Cerebellar cortex (tissue), 1 donor: ENCODE results near the gene DBH.

Experiments
- DNase-seq: peaks from one replicate; pipeline ENCODE4 v3.0.0-alpha.2; 2015; ENCODE audit warnings: low spot score

DBH gene

DNA sequence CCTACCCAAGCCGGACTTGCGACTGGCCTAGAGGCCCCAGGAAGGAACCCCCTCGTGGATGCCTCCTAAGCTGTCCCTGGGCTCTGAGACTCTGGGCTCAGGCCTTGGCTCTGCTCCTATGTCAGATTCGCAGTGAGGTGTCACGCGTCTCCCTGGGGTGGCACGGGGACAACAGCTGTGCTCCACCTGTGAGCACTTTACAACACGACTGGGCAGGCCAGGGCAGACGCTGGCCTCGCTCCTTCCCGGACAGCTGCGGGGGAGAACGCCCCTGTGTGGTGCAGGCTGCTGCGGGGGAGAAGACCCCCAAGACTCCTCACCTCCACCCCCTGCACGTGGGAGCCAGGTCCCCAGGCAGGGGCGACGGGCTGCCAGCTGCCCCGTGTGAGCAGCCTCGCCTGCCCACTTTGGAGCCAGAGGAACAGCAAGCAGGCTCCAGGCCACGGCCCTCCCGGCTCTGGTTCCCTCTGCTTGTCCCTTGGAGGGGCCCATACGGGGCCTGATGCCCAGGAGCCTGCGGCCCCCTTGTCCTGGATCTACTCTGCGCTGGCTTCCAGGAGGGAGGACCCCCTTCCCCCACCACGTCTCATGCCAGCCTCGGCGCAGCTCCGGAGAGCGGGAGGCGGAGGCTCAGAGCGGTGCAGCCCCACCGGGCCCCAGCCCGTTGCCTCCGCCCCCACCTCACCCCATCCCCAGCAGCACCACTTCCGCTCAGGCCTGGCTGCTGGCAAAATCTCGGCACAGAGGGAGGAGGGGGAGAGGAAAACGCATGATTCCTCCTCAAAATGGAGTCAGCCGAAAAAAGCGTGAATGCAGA lies 66.0 kb downstream of the DBH start:
- DNase-seq = peak; percentile 8

DNA sequence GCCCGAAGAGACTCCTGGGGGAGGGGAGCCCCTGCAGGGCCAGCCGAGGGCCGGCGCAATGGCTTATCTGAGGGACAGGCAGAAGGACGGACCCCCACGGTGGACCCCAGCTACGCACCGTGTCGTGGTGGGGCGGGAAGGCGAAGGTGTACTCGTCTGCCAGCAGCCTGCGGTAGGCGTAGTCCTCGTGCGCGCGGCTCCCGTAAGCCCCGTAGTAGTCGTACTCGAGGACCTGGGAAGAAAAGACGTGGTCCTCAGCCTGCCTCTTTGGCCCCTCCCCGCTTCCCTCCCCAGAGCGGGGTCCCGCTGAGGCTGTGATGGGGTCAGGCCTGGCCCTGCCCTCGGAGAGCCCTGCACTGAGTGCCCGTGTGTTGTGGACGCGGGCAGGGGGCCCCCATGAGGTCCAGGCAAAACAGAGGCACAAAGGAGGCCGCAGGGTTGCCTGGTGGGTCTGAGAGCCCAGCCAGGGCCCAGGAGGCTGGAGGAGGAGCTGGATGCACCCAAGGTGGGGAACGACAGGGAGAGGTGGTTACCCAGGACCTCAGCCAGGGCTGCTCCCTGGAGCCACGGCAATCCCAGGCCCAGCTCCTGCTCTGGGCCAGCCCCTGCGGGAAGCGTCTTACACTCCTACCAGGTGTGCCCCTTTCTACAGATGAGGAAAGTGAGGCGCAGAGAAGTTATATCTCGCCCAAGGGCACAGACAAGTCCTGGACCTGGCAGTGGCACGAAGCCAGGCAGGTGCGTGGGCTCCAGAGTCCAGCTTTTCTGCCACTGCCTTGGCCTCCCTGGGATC lies 66.8 kb downstream of the DBH start:
- no peak for DNase-seq

DNA sequence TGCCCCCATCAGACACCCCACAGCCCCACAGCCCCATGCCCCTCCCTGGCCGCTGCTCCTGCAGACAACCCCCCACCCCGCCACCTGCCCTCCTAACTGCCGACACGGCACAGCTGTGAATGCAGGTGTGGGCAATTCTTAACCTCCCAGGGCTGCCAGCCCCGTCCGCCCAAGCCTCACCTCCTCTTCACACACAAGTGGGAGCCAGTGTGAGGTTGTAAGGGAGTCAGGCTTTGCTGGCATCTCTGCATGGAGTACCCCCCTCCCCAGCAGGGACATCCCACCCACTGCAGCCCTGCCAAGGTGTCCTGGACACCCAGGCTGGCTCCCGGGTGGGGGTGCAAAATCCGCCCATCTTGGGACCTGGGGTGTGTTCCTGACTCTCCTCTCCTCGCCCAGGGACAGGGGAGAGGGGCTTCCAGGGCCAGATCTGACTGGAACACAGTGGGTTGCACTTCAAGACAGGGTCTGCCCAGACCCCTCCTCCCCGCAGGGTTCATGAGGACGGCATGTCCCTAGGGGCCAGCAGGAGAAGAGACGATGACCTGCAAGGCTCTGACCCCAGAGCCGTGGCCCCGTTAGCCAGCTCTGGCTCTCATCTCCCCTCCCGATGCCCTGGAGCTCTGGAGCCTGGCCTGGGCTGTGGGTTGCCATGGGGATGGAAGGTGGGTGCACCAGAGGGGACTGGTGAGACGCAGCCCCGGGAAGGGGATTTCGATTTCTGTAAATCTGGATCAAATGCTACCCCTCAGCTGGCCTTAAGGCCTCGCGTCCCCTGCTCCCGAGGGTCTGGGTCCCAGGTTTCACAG lies 67.6 kb downstream of the DBH start:
- no peak for DNase-seq

DNA sequence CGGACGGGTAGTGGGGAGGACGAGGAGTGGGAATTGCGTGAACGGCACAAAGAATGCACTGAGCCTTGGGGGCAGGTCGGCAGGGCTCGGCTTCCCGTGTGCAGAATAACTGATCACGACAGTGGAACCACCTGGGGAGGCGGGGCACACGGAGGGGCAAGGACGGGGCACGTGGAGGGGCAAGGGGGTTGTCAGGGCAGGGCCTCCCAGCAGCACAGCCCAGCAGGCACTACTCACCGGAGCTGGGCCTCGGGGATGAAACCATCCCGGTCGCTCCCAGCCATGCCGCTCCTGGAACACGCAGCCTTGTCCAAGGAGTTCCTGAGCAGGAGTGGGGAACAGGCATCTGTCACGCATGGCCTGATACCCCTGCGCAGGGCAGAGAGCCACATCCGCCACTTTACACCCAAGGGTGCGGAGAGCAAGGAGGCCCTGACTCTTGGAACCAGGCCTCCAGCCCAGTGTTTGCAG lies 68.6 kb downstream of the DBH start:
- no peak for DNase-seq

DNA sequence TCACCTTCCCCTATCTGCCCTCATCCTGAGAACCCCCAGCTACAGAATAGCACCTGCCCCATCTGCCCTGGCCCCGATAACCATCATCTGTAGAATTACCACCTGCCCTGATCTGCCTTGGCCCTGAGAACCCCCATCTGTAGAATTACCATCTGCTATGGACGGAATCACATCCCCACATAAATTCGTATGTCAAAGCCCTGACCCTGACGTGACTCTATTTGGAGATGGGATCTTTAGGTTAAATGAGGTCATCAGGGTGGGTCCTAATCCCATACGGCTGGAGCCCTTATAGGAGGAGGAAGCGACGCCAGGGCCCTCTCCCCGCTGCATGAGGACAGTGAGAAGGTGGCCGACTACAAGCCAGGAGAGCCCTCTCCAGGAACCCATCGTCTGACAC lies 69.4 kb downstream of the DBH start:
- DNase-seq = no peak

DNA sequence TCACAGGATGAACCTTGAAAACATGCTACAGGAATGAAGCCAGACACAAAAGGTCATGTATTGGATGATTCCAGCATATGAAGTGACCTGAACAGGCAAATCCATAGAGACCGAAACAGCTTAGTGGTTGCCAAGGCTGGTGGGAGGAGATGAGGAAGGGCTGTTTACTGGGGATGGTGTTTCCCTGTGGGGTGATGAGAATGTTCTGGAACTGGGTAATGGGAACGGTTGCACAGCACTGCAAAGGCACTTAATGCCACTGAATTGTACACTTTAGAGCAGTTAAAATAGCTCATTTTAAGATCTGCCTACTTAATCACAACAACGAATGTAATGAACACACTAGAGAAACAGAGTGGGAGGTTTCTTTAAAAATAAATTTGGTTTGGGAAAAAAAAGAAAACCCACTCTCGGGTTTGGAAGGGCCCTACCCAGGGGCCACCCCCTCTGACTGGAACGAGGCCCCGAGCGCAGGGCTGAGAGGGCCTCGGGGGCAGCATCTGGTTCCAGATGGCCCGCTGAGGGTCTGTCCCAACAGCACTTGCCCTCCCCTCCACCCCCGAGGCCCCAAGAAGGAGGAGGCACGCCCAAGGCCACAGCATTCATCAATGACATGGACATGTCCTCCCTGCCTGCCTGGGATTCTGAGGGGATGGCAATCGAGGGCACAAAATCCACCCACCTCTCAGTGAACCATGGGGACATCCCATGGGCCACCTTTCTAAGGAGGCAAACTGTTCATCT lies 70.3 kb downstream of the DBH start:
- DNase-seq = no peak

DNA sequence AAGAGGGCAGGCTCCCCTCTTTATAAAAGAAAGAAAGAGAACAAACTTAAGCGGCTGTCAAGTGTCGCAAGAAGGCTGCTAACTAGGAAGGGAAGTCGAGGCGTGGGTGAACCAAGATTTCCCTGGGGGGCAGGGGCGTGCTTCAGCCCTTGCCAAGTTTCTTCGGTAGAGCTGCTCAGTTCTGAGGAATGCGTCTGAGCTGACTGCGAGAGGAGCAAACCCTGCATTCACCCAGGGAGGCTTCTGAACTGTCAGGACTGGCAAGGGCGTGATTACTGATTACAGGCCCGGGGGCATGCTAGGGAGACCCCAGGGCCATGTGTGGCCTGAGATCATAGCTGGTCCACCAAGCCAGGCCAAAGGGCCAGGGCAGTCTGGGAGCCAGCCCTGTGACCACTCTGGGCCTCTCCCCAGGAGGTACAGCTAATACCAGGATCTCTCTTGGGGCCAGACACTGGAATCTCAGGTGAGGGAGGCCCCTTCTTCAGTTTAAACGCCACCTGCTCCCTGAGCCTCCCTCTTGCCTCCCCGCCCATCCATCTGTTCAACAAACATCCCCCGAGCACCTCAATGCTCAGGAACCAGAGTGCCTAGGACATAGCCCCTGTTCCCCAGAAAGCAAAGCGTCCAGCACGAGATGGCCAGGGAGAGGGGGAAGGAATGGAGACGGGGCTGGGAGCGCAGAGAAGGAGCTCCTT lies 71.1 kb downstream of the DBH start:
- DNase-seq = no peak

DNA sequence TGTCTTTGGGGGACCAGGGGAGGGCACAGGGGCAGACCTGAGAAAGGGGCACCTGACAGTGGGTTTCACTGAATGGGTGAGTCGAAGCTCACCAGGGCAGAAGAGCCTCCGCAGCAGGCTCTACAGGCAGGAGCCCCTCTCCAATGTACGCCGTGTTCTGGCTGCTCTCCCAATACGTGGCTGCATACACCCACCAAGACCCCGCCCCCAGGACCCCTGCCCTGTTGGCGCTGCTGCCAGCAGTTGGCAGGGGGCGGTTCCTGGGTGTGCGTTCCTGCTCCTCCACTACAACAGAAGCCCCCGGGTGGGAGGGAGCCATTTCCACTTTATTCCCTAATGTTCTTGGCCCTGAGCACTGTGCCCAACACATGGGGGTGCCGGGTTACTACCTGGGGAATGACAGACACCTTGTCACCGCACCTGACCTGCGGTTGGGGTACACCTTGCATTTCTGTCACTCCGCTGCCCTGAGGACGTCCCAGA lies 71.6 kb downstream of the DBH start:
- DNase-seq = no peak

DNA sequence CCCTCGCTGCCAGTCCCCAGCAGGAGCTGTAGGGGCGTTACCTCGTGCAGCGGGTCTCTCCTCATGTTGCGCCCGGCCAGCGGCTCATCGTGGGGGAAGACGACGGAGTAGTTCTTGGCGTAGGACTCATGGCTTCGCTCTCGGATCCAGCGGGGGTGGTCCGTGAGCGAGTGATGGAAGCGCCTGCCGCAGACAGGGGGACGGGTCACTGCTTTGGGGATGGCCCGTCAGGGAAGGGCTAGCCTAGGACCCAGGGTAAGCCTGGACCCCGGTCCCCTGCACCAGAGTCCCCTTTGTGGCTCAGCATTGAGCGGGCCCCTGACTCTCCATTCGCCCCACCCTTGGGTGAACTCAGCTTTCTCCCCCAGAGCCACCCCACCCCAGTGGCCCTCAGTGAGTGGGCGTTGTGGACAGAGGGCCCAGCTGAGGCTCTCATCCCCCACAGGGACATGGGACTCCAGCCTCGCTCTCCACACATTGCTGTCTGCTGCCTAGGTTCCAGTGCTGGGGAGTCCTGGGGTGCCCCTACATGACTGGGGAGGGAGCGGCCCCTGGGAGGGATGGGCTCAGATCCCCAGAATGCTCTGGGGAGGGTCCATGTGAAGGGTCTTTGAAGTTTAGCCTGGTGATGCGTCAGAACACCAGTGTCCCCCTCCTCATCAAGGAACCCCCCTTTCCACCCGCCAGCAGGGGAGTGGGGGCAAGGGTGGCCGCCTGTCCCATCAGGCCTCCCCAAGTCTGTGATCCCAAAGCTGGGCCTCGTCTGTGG lies 72.3 kb downstream of the DBH start:
- DNase-seq = no peak
